Thyroid gland (tissue), 4 donors: ENCODE measurements around the gene OVCA2. TPM values are rescaled to one million over a fixed set of nuclear protein-coding genes. Genes with fewer than 3 reads are reported as not detected.

Experiments used
- DNase-seq, 2 donors: peaks; one replicate each; pipeline ENCODE4 v3.0.0-alpha.2; 2019
- H3K27ac ChIP-seq, 3 donors: fragments of 200-600 bp; sonication (generic); 1 replicate in 2 of 3; 2 replicates in 1 of 3; pipeline ENCODE4 v1.5.1; 2016 to 2019; ENCODE audit warnings: mild to moderate bottlenecking in 1 of 3, moderate library complexity in 1 of 3
- H3K27me3 ChIP-seq: fragments of 200-600 bp; sonication (generic); one replicate; pipeline ENCODE4 v1.5.1; 2019
- H3K36me3 ChIP-seq, 2 donors: fragments of 200-600 bp; sonication (generic); one replicate each; pipeline ENCODE4 v1.5.1; 2016 to 2019
- H3K4me1 ChIP-seq, 2 donors: fragments of 200-600 bp; sonication (generic); one replicate each; pipeline ENCODE4 v1.5.1; 2017 to 2019
- H3K4me3 ChIP-seq, 3 donors: fragments of 200-600 bp; sonication (generic); replicated peaks in 1 of 3; 1 replicate in 2 of 3; 2 replicates in 1 of 3; pipeline ENCODE4 v1.5.1; 2016; ENCODE audit warnings: mild to moderate bottlenecking in 1 of 3
- H3K9me3 ChIP-seq: fragments of 200-600 bp; sonication (generic); one replicate; pipeline ENCODE4 v1.5.1; 2017
- POLR2A ChIP-seq, 2 donors: fragments of 450-650 bp; IDR thresholded peaks; one replicate each; pipeline ENCODE4 v1.6.1; 2017; ENCODE audit warnings: antibody characterized with exemption in 2 of 2, mild to moderate bottlenecking in 2 of 2, moderate library complexity in 1 of 2
- WGBS, 2 donors: methylation state at CpG; one replicate each; pipeline ENCODE4 v1.1.5; 2017; 5-methylcytosine and 5-hydroxymethylcytosine counted together
- intact Hi-C: fragments of 100-400 bp; cut with DNase I; formaldehyde crosslinking; loops from one replicate; pipeline ENCODE4 v1.15.1; 2023
- total RNA-seq, 4 donors: library from RNA; depleted of rRNA; stranded (reverse); fragments of >200 nt; gene quantifications; one replicate each; pipeline ENCODE4 v1.2.3, GENCODE V29; 2016
- TF ChIP-seq, protein P1 (sequence below), 6 experiments: fragments of 200-600 bp in 3 of 6; fragments of 450-650 bp in 3 of 6; sonication (generic) in 3 of 6; IDR thresholded peaks; one replicate each; pipeline ENCODE4 v1.5.1; 2016 to 2019; ENCODE audit warnings: antibody characterized with exemption in 6 of 6, mild to moderate bottlenecking in 2 of 6, inconsistent platforms in 1 of 6, moderate library complexity in 1 of 6

The OVCA2 gene
- total RNA-seq, 4 donors from 2014 or later, result 37.6 to 54.1 (median 47.3) TPM

DNA sequence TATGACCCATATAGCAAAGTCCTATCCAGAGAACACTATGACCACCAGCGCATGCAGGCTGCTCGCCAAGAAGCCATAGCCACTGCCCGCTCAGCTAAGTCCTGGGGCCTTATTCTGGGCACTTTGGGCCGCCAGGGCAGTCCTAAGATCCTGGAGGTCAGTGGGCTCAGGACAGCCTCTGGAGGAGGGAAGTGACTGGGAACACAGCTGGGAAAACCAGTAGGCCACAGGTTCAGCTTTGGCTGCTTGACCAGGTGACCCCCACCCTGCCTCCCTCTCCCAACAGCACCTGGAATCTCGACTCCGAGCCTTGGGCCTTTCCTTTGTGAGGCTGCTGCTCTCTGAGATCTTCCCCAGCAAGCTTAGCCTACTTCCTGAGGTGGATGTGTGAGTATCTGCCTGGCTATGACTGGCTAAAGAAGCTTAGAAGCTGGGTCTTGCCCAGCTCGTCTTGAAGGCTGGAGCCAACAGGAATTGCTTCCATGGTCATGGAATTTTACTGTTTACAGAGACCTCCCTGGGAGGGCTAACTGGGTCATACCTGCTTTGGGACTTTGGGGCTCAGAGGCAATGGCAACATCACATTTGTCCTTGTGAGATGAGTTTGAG is 1.5 kb upstream of the OVCA2 start:
- Histone ChIP-seq H3K27me3 (no peaks in the 10 kb centered on the region), H3K27ac (no peak overlapping the region), H3K4me3 (no peak overlapping the region), H3K4me1 (peaks cover 16 to 22% of the 10 kb centered on the region in 2 donors), H3K9me3 (no peaks in the 10 kb centered on the region), H3K36me3 (peaks cover 17 to 35% of the 10 kb centered on the region in 2 donors)
- intact Hi-C loops, result loop anchor here (5.0 kb wide), 1 partner anchor 318 kb away; the partner anchor contains the start of gene WDR81
- DNase-seq, result no peak
- TF ChIP-seq, protein P1, sequence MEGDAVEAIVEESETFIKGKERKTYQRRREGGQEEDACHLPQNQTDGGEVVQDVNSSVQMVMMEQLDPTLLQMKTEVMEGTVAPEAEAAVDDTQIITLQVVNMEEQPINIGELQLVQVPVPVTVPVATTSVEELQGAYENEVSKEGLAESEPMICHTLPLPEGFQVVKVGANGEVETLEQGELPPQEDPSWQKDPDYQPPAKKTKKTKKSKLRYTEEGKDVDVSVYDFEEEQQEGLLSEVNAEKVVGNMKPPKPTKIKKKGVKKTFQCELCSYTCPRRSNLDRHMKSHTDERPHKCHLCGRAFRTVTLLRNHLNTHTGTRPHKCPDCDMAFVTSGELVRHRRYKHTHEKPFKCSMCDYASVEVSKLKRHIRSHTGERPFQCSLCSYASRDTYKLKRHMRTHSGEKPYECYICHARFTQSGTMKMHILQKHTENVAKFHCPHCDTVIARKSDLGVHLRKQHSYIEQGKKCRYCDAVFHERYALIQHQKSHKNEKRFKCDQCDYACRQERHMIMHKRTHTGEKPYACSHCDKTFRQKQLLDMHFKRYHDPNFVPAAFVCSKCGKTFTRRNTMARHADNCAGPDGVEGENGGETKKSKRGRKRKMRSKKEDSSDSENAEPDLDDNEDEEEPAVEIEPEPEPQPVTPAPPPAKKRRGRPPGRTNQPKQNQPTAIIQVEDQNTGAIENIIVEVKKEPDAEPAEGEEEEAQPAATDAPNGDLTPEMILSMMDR (IDR thresholded peaks at IDR 0.05), result no peak
- no peak for TF ChIP-seq POLR2A (IDR thresholded peaks at IDR 0.05)
- WGBS, 2 donors, result 67 to 87% methylated on average over 3 to 7 of the region's 7 CpGs

DNA sequence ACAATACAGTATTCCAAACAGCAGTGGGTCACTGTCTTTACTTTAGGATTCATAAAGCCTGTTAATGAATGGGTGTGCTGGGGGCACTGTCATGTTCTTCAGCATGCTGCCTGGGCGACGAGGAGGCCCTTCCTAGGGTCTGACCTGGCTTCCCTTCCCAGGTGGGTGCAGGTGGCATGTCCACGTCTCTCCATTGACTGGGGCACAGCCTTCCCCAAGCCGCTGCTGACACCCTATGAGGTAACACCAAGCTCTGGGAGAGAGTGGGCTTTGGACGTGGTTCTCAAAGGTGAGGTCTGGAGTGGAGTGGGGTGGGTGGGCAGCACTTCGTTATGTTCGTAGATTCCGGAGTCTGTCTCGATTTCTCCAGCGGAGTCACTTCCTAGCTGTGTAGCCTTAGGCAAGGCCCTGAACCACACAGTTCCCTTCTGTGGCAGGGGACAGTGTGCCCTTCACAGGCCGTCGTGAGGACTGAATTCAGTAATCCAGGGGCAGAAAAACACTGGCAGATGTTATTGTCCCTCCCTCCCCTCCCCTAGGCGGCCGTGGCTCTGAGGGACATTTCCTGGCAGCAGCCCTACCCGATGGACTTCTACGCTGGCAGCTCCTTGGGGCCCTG is 771 bp upstream of the OVCA2 start:
- no peaks in the 10 kb centered on the region for H3K27me3 ChIP-seq
- 62 to 66% methylated on average over 14 of the region's 16 CpGs for WGBS, 2 donors
- H3K4me1 ChIP-seq, result peaks cover 16 to 22% of the 10 kb centered on the region in 2 donors
- TF ChIP-seq, protein P1 (IDR thresholded peaks at IDR 0.05), result no peak
- TF ChIP-seq POLR2A (IDR thresholded peaks at IDR 0.05), result no peak
- intact Hi-C loops, result loop anchor here (5.0 kb wide), 1 partner anchor 319 kb away; the partner anchor contains the start of gene WDR81
- H3K9me3 ChIP-seq, result no peaks in the 10 kb centered on the region
- peak overlapping the region; percentile 78 to 91 (median 84) for H3K27ac ChIP-seq
- DNase-seq, result no peak
- peak overlapping the region; percentile 25 to 90 (median 84) for H3K4me3 ChIP-seq
- peaks cover 14 to 31% of the 10 kb centered on the region in 2 donors for H3K36me3 ChIP-seq

DNA sequence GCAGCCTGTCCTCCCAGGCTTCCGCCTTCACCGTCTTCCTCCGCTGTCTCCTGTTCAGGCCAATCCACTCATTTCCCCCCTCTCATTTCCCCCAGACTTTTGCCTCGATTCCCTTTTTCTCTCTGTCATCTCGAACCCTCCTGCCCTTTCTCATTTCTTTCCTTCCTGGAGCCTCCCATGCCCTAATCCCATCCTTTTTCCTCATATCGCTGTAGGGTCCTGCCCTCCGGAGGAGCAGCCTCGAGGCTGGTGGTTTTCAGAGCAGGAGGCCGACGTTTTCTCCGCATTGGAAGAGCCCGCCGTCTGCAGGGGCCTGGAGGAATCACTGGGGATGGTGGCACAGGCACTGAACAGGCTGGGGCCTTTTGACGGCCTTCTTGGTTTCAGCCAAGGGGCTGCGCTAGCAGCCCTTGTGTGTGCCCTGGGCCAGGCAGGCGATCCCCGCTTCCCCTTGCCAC is 597 bp downstream of the OVCA2 start:
- H3K9me3 ChIP-seq, result no peaks in the 10 kb centered on the region
- TF ChIP-seq POLR2A (IDR thresholded peaks at IDR 0.05), result no peak
- TF ChIP-seq, protein P1 (IDR thresholded peaks at IDR 0.05), result no peak
- intact Hi-C loops, result loop anchor here (5.0 kb wide), 1 partner anchor 320 kb away; the partner anchor contains the start of gene WDR81
- H3K4me3 ChIP-seq, result peak overlapping the region; percentile 44 to 90 (median 84)
- WGBS, 2 donors, result 19 to 21% methylated on average over 17 of the region's 17 CpGs
- peak overlapping the region; percentile 81 to 91 (median 84) for H3K27ac ChIP-seq
- peaks cover 16 to 22% of the 10 kb centered on the region in 2 donors for H3K4me1 ChIP-seq
- peak in 1 of 2 donors; percentile 10 for DNase-seq
- no peaks in the 10 kb centered on the region for H3K27me3 ChIP-seq
- H3K36me3 ChIP-seq, result peaks cover under 1 to 18% of the 10 kb centered on the region in 2 donors

DNA sequence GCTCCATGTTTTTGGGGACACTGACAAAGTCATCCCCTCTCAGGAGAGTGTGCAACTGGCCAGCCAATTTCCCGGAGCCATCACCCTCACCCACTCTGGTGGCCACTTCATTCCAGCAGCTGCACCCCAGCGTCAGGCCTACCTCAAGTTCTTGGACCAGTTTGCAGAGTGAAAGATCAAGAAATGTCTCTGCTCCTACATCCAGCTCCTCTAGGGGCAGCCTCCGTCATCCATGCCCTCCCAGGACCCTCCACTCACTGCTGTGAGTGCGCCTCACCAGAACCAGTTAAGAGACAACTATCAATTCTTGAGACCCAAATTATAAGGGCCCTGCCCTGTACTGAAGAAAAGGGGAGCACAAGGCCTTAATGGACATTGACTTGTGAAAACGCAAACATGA is 1.1 kb downstream of the OVCA2 start:
- H3K36me3 ChIP-seq, result peaks cover 0 to 18% of the 10 kb centered on the region in 2 donors
- peak overlapping the region in 1 of 3 donors; percentile 84 for H3K4me3 ChIP-seq

More for the DNA sequence above, 1.1 kb downstream of the OVCA2 start:
- Histone ChIP-seq H3K4me1 (peaks cover 16 to 22% of the 10 kb centered on the region in 2 donors), H3K27ac (peak overlapping the region in 1 of 3 donors; percentile 84), H3K27me3 (no peaks in the 10 kb centered on the region), H3K9me3 (no peaks in the 10 kb centered on the region)
- intact Hi-C loops, result loop anchor here (5.0 kb wide), 1 partner anchor 321 kb away; the partner anchor contains the start of gene WDR81
- 83 to 88% methylated on average over 5 of the region's 5 CpGs for WGBS, 2 donors
- TF ChIP-seq, protein P1 (IDR thresholded peaks at IDR 0.05), result no peak
- no peak for TF ChIP-seq POLR2A (IDR thresholded peaks at IDR 0.05)
- no peak for DNase-seq
